Suprapubic skin (tissue), 4 donors: ENCODE measurements around the gene USP48. TPM values are rescaled to one million over a fixed set of nuclear protein-coding genes. Genes with fewer than 3 reads are reported as not detected.
A peak's percentile ranks its signal among the peaks of the same experiment; 100 is the strongest.
"Not testable (repeated sequence)": the region's sequence is repeated elsewhere in the genome, so short reads cannot be mapped to it uniquely, and the experiment has no call there.

Experiments
- DNase-seq, 2 donors: peaks; one replicate each; pipeline ENCODE4 v3.0.0-alpha.2; 2019; ENCODE audit warnings: low spot score in 2 of 2
- H3K27ac ChIP-seq: fragments of 200-600 bp; sonication (generic); one replicate; pipeline ENCODE4 v1.5.1; 2019
- H3K27me3 ChIP-seq: fragments of 200-600 bp; sonication (generic); one replicate; pipeline ENCODE4 v1.5.1; 2019
- H3K36me3 ChIP-seq: fragments of 200-600 bp; sonication (generic); one replicate; pipeline ENCODE4 v1.5.1; 2019
- H3K4me1 ChIP-seq: fragments of 200-600 bp; sonication (generic); one replicate; pipeline ENCODE4 v1.5.1; 2019
- H3K4me3 ChIP-seq: fragments of 200-600 bp; sonication (generic); one replicate; pipeline ENCODE4 v1.5.1; 2019; ENCODE audit warnings: mild to moderate bottlenecking
- H3K9me3 ChIP-seq: fragments of 200-600 bp; sonication (generic); one replicate; pipeline ENCODE4 v1.5.1; 2019
- CTCF ChIP-seq, 2 donors: fragments of 200-600 bp in 1 of 2; fragments of 450-650 bp in 1 of 2; sonication (generic) in 1 of 2; IDR thresholded peaks; one replicate each; pipeline ENCODE4 v1.5.1; 2016 to 2019; ENCODE audit warnings: antibody characterized with exemption in 2 of 2, mild to moderate bottlenecking in 1 of 2, moderate library complexity in 1 of 2
- EP300 ChIP-seq: sonication (generic); formaldehyde crosslinking; IDR thresholded peaks from one replicate; pipeline ENCODE4 v1.6.1; 2017; ENCODE audit warnings: antibody characterized with exemption
- POLR2A ChIP-seq, 2 donors: fragments of 450-650 bp; IDR thresholded peaks; one replicate each; pipeline ENCODE4 v1.6.1; 2017; ENCODE audit warnings: antibody characterized with exemption in 2 of 2, mild to moderate bottlenecking in 2 of 2, moderate library complexity in 2 of 2
- POLR2AphosphoS5 ChIP-seq, 3 donors: sonication (generic); formaldehyde crosslinking; IDR thresholded peaks; one replicate each; pipeline ENCODE4 v1.6.1; 2017; ENCODE audit warnings: antibody characterized with exemption in 3 of 3
- WGBS: methylation state at CpG from one replicate; pipeline ENCODE4 v1.1.5; 2018; 5-methylcytosine and 5-hydroxymethylcytosine counted together
- total RNA-seq, 4 donors: library from RNA; depleted of rRNA; stranded (reverse); fragments of >200 nt; gene quantifications; one replicate each; pipeline ENCODE4 v1.1.0, GENCODE V29; 2016

The USP48 gene
- total RNA-seq, 4 donors from 2014 or later = 27.7 to 151 (median 46.0) TPM

- TF ChIP-seq EP300 = no peak
- no peak for TF ChIP-seq POLR2A (IDR thresholded peaks at IDR 0.05)
- no peak for TF ChIP-seq CTCF (IDR thresholded peaks at IDR 0.05)
- no peak for TF ChIP-seq POLR2AphosphoS5 (IDR thresholded peaks at IDR 0.05)
- 96% methylated on average over 6 of the region's 6 CpGs for WGBS
Observed at GRCh38 chr1:21677168-21677567, 105.8 kb downstream of the USP48 start.

GRCh38 chr1:21674957-21675356, 108.0 kb downstream of the USP48 start:
- WGBS = 83% methylated on average over 10 of the region's 10 CpGs
- Histone ChIP-seq H3K4me1 (peaks cover 20% of the 10 kb centered on the region), H3K36me3 (peaks cover 24% of the 10 kb centered on the region), H3K27me3 (peaks cover 1% of the 10 kb centered on the region), H3K4me3 (no peak overlapping the region), H3K27ac (no peak overlapping the region), H3K9me3 (no peaks in the 10 kb centered on the region)
- DNase-seq = no peak
- TF ChIP-seq CTCF (IDR thresholded peaks at IDR 0.05) = no peak

More at GRCh38 chr1:21677168-21677567, 105.8 kb downstream of the USP48 start:
- Histone ChIP-seq H3K27ac (no peak overlapping the region), H3K4me1 (peaks cover 18% of the 10 kb centered on the region), H3K9me3 (no peaks in the 10 kb centered on the region), H3K27me3 (no peaks in the 10 kb centered on the region), H3K4me3 (no peak overlapping the region), H3K36me3 (peaks cover 42% of the 10 kb centered on the region)
- no peak for DNase-seq

GRCh38 chr1:21673853-21674252, 109.1 kb downstream of the USP48 start:
- WGBS = 75% methylated on average over 7 of the region's 7 CpGs
- peaks cover 12% of the 10 kb centered on the region for H3K27me3 ChIP-seq
- H3K27ac ChIP-seq, H3K9me3 ChIP-seq, H3K4me3 ChIP-seq: not testable (repeated sequence)
- peaks cover 31% of the 10 kb centered on the region for H3K4me1 ChIP-seq
- peak in 1 of 2 donors; percentile 53 for DNase-seq
- H3K36me3 ChIP-seq = peaks cover 13% of the 10 kb centered on the region

- Histone ChIP-seq H3K4me1 (peaks cover 37% of the 10 kb centered on the region), H3K27me3 (peaks cover 18% of the 10 kb centered on the region), H3K27ac (no peak overlapping the region), H3K4me3 (no peak overlapping the region), H3K36me3 (peaks cover 8% of the 10 kb centered on the region), H3K9me3 (no peaks in the 10 kb centered on the region)
- peak in 1 of 2 donors; percentile 79 for DNase-seq
- TF ChIP-seq POLR2AphosphoS5 (IDR thresholded peaks at IDR 0.05) (no peak), CTCF (IDR thresholded peaks at IDR 0.05) (no peak), POLR2A (IDR thresholded peaks at IDR 0.05) (no peak), EP300 (no peak)
- 2% methylated on average over 6 of the region's 9 CpGs for WGBS
Observed at GRCh38 chr1:21673277-21673780, 109.6 kb downstream of the USP48 start.

GRCh38 chr1:21672478-21673276, 110.3 kb downstream of the USP48 start:
- no peak overlapping the region for H3K4me3 ChIP-seq
- H3K9me3 ChIP-seq = no peaks in the 10 kb centered on the region
- no peak overlapping the region for H3K27ac ChIP-seq
- WGBS = 61% methylated on average over 10 of the region's 10 CpGs
- DNase-seq = no peak
- H3K27me3 ChIP-seq = peaks cover 24% of the 10 kb centered on the region
- peaks cover 37% of the 10 kb centered on the region for H3K4me1 ChIP-seq
- peaks cover 6% of the 10 kb centered on the region for H3K36me3 ChIP-seq
- TF ChIP-seq CTCF (IDR thresholded peaks at IDR 0.05) = no peak
- no peak for TF ChIP-seq POLR2A (IDR thresholded peaks at IDR 0.05)
- TF ChIP-seq EP300 = no peak
- no peak for TF ChIP-seq POLR2AphosphoS5 (IDR thresholded peaks at IDR 0.05)
